SK-N-SH treated with all-trans-retinoic acid at 6 μM for 48 hours (cell line): ENCODE measurements around the gene NGEF.

Experiments
- OSR1 ChIP-seq: fragments of 250-450 bp; sonication (Bioruptor Pico); IDR thresholded peaks from 2 replicates; pipeline ENCODE4 v1.8.0; 2022; ENCODE audit warnings: moderate library complexity, mild to moderate bottlenecking, inconsistent platforms
- SNAI2 ChIP-seq: fragments of 250-450 bp; sonication (Bioruptor Pico); IDR thresholded peaks from 2 replicates; pipeline ENCODE4 v1.5.0; 2020; ENCODE audit warnings: mild to moderate bottlenecking, moderate library complexity
- ZC3H10 ChIP-seq: fragments of 250-450 bp; sonication (Bioruptor Pico); IDR thresholded peaks from 2 replicates; pipeline ENCODE4 v1.5.1; 2021; ENCODE audit warnings: mild to moderate bottlenecking, moderate library complexity
- ZFP3 ChIP-seq: fragments of 250-450 bp; sonication (Bioruptor Pico); IDR thresholded peaks from 2 replicates; pipeline ENCODE4 v1.5.0; 2020; ENCODE audit warnings: mild to moderate bottlenecking, moderate library complexity

GRCh38 chr2:233020454-233020853 is 7.4 kb upstream of the NGEF start:
- no peak for TF ChIP-seq ZFP3 (CRISPR knock-in tag)
- no peak for TF ChIP-seq ZC3H10
- TF ChIP-seq SNAI2 (CRISPR knock-in tag) = no peak
- TF ChIP-seq OSR1 (CRISPR knock-in tag) = no peak
